ENCODE results near the gene ZC3H7A.
"Not testable (repeated sequence)": the region's sequence is repeated elsewhere in the genome, so short reads cannot be mapped to it uniquely, and the experiment has no call there.

The ZC3H7A gene, protein sequence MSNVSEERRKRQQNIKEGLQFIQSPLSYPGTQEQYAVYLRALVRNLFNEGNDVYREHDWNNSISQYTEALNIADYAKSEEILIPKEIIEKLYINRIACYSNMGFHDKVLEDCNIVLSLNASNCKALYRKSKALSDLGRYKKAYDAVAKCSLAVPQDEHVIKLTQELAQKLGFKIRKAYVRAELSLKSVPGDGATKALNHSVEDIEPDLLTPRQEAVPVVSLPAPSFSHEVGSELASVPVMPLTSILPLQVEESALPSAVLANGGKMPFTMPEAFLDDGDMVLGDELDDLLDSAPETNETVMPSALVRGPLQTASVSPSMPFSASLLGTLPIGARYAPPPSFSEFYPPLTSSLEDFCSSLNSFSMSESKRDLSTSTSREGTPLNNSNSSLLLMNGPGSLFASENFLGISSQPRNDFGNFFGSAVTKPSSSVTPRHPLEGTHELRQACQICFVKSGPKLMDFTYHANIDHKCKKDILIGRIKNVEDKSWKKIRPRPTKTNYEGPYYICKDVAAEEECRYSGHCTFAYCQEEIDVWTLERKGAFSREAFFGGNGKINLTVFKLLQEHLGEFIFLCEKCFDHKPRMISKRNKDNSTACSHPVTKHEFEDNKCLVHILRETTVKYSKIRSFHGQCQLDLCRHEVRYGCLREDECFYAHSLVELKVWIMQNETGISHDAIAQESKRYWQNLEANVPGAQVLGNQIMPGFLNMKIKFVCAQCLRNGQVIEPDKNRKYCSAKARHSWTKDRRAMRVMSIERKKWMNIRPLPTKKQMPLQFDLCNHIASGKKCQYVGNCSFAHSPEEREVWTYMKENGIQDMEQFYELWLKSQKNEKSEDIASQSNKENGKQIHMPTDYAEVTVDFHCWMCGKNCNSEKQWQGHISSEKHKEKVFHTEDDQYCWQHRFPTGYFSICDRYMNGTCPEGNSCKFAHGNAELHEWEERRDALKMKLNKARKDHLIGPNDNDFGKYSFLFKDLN

DNA sequence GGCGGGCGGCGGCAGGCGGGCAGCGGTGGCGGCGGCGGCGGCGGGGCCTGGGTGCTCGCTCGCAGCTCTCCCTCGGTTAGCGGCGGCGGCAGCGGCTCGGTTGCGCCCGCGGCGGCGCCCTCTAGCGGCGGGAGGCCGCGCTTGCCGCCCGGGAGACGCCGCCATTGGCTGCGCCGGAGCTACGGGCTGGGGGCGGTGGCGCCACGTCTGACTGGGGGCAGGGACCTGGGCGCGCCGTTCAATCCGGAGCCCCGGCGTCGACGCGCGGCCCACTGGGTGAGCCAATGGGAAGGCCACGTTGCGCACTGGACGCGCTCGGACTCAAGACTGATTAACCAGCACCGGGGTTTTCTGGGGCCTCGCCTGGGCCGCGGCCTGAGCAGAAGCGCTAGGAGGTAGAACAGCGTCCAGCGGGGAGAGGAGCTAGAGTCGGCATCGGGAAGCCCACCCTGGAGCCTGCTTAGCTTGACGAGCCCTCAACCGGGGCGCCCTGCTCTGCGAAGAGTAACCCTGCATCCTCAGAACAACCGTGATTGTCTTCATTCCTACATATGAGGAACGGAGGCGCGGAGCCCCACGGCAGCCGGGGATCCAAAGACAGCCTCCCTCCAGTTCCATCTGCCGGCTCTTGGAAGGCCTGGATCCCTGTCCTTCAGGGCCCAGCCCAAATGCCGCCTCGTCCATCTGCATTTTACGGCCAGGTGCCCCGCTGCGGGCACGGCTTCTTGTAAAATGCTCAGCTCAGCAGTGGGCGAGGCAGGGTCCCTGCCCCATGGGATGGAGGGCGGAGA lies at the start of gene ZC3H7A:
ZC3H7A (minus strand) TSS at position 93 of the 791 bp plus-strand sequence. CDS start 14,904 bp downstream, outside the sequence.
- ATAC-seq (replicated peaks): peak; percentile 96 to 98
- Mint-ChIP-seq H3K36me3 (peaks cover 30 to 33% of the 10 kb centered on the region in 2 donors), H3K9me3 (no peaks in the 10 kb centered on the region), H3K4me3 (peak within 1 kb of the TSS; percentile 89 to 93), H3K27me3 (no peaks in the 10 kb centered on the region), H3K27ac (peak within 1 kb of the TSS; percentile 96), H3K4me1 (peaks cover 52 to 77% of the 10 kb centered on the region in 2 donors)
- peak; percentile 94 for DNase-seq

DNA sequence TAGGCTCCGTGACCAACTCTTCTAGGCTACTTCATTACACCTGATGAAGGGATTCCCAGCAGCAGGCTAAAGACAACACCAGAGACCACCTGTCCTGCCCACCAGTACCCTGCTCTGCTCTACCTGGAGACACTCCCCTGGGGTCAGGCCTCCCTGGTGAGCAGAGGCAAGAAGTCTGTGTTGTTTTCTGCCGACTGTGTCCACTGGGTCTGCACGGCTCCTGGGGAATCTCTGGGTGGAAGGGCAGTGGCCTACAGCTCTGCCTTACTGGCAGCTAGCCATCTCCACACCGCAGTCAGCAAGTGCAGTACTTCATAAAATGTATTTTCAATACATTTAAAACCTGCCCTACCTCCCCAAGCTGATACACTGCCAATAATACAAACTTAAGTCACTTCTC lies 47.4 kb upstream of the ZC3H7A start:
- Mint-ChIP-seq H3K9me3 (no peaks in the 10 kb centered on the region), H3K36me3 (peaks cover 19 to 45% of the 10 kb centered on the region in 2 donors), H3K27ac (no peak overlapping the region), H3K4me1 (peaks cover 8 to 11% of the 10 kb centered on the region in 2 donors), H3K27me3 (no peaks in the 10 kb centered on the region), H3K4me3 (no peak overlapping the region)
- ATAC-seq (replicated peaks): no peak
- no peak for DNase-seq

DNA sequence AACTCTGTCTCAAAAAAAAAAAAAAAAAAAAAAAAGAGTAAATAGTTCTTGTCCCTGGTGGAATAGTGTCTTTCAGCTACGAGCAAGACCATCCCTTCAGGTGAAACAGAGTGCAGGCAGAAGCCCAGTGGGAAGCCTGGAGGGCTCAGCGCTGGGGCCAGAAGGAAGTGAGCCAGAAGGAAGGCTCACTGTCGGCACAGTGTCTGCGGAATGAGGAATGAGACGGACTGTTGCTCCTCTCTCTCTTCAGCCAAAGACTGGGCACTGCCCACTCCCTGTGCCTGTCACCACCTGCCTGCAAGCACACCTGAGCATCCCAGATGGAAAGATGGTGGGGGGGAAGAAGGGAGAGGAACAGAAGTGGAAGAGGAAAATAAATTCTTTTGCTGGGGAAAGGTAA lies 46.8 kb upstream of the ZC3H7A start:
- Mint-ChIP-seq H3K27ac (no peak overlapping the region), H3K4me1 (peaks cover 6 to 7% of the 10 kb centered on the region in 2 donors), H3K9me3 (no peaks in the 10 kb centered on the region), H3K36me3 (peaks cover 22 to 47% of the 10 kb centered on the region in 2 donors), H3K27me3 (no peaks in the 10 kb centered on the region), H3K4me3 (no peak overlapping the region)
- DNase-seq (no peak), ATAC-seq (replicated peaks) (no peak)

DNA sequence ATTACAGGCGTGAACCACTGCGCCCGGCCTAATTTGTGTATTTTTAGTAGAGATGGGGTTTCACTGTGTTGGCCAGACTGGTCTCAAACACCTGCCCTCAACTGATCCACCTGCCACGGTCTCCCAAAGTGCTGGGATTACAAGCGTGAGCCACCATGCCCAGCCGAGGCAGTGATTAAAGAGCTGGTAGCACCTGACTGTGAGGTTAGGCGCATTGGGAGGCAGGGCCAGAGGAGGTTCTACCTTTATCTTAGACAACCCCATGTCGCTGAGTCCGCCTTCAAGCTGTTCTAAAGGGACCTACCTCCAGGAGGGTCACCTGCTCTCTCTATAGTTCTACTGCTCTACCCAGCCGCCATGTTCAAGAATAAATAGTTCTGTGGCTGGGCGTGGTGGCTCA lies 46.1 kb upstream of the ZC3H7A start:
- peaks cover 22 to 43% of the 10 kb centered on the region in 2 donors for H3K36me3 Mint-ChIP-seq
- no peak for ATAC-seq (replicated peaks)
- no peak overlapping the region for H3K27ac Mint-ChIP-seq

DNA sequence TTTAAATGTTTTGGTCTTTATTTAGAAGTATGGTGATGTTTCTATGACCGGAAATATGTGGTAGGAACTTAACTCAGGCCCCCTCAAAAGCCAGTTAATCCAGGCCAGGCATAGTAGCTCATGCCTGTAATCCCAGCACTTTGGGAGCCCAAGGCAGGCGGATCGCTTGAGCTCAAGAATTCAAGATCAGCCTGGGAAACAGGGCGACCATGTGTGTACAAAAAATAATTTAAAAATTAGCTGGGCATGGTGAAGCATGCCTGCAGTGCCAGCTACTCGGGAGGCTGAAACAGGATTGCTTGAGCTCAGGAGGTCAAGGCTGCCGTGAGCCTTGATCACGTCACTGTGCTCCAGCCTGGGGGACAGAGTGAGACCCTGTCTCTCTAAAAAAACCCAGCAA lies 44.0 kb upstream of the ZC3H7A start:
- Mint-ChIP-seq H3K4me1 (peaks cover 3 to 4% of the 10 kb centered on the region in 2 donors), H3K27ac (no peak overlapping the region), H3K9me3 (no peaks in the 10 kb centered on the region), H3K36me3 (peaks cover 33 to 52% of the 10 kb centered on the region in 2 donors), H3K4me3 (no peak overlapping the region), H3K27me3 (no peaks in the 10 kb centered on the region)
- ATAC-seq (replicated peaks) (no peak), DNase-seq (no peak)

More for the DNA sequence above, 46.1 kb upstream of the ZC3H7A start:
- Mint-ChIP-seq H3K9me3 (no peaks in the 10 kb centered on the region), H3K4me3 (no peak overlapping the region), H3K4me1 (peaks cover under 1 to 2% of the 10 kb centered on the region in 2 donors), H3K27me3 (no peaks in the 10 kb centered on the region)
- DNase-seq: no peak

DNA sequence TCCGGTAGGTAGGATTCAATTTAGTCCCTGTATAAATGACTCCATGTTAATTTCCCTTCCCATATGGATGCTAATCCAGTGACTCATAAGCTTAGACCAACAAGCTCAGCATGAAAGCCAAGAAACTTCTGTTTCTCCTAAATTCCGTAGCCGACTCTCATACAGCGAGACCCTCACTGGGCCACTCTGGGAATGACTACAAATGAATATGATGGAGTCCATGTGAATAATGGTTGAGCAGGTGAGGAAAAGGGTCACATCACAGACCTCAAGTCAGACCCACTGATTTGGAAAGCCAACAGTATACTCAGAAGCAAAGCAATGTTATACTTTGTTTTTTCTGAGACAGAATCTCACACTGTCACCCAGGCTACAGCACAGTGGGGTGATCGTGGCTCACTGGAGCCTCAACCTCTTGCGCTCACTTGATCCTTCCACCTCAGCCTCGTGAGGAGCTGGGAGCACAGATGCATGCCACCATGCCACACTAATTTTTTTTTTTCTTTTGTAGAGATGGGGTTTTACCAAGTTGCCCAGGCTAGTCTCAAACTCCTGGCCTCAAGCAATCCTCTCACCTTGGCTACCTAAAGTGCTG lies 39.7 kb upstream of the ZC3H7A start:
- Mint-ChIP-seq H3K27ac (no peak overlapping the region), H3K9me3 (no peaks in the 10 kb centered on the region), H3K27me3 (no peaks in the 10 kb centered on the region), H3K4me3 (no peak overlapping the region), H3K36me3 (peaks cover 27 to 40% of the 10 kb centered on the region in 2 donors), H3K4me1 (peaks cover 3 to 6% of the 10 kb centered on the region in 2 donors)
- ATAC-seq (replicated peaks) (peak in 1 of 2 donors; percentile 33), DNase-seq (no peak)

DNA sequence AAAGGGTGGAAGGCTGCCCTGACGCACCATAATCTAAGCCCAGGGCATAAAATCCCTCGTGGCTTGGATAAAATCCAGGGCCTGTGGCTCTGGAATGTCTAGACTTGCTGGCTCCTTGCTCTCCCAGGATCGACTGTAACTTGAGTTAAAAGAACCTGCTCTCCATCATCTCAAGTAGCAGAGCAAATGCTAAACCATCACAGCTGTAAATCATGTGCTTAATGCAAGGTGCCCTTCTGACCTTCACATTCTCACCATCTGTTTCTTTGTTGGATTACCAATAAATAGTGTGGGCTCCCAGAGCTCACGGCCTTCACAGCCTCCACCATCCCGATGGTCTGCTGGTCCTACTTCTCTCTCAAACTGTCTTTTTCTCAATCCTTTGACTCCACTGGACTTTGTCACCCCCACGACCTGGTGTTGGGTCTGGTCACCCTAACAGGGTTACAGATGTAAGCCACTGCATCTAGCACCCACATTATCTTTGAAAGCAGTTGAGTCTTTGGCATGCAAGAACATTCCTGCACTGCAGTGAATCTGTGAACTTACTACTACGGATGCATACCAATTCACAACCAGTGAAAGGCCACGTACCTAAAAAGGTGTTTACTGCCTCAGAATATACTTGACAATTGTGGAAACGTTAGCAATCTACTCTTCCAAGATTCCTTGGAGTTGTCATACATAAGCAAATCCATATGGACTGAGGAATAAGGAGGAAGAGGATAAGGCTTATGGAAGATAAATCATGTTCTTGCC lies 39.0 kb upstream of the ZC3H7A start:
- DNase-seq: no peak
- no peaks in the 10 kb centered on the region for H3K9me3 Mint-ChIP-seq
- no peak overlapping the region for H3K4me3 Mint-ChIP-seq
- H3K4me1 Mint-ChIP-seq: peaks cover 3 to 6% of the 10 kb centered on the region in 2 donors
- no peak overlapping the region for H3K27ac Mint-ChIP-seq
- ATAC-seq (replicated peaks): no peak
- H3K27me3 Mint-ChIP-seq: no peaks in the 10 kb centered on the region
- H3K36me3 Mint-ChIP-seq: peaks cover 22 to 36% of the 10 kb centered on the region in 2 donors

DNA sequence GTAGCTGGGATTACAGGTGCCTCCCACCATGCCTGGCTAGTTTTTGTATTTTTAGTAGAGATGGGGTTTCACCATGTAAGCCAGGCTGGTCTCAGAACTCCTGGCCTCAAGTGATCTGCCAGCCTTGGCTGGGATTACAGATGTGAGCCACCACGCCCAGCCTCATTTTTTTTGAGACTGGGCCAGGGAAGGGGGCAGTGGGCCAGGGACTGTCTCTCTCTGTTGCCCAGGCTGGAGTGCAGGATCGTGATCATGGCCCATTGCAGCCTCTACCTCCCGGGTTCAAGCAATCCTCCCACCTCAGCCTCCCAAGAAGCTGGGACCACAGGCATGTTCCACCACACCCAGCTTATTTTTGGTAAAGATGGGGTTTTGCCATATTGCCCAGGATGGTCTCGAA lies 38.3 kb upstream of the ZC3H7A start:
- no peak overlapping the region for H3K4me3 Mint-ChIP-seq
- no peaks in the 10 kb centered on the region for H3K9me3 Mint-ChIP-seq
- DNase-seq: no peak
- no peak for ATAC-seq (replicated peaks)
- H3K4me1 Mint-ChIP-seq: peaks cover 3 to 6% of the 10 kb centered on the region in 2 donors
- H3K27me3 Mint-ChIP-seq: no peaks in the 10 kb centered on the region
- H3K27ac Mint-ChIP-seq: no peak overlapping the region
- H3K36me3 Mint-ChIP-seq: peaks cover 22 to 36% of the 10 kb centered on the region in 2 donors

DNA sequence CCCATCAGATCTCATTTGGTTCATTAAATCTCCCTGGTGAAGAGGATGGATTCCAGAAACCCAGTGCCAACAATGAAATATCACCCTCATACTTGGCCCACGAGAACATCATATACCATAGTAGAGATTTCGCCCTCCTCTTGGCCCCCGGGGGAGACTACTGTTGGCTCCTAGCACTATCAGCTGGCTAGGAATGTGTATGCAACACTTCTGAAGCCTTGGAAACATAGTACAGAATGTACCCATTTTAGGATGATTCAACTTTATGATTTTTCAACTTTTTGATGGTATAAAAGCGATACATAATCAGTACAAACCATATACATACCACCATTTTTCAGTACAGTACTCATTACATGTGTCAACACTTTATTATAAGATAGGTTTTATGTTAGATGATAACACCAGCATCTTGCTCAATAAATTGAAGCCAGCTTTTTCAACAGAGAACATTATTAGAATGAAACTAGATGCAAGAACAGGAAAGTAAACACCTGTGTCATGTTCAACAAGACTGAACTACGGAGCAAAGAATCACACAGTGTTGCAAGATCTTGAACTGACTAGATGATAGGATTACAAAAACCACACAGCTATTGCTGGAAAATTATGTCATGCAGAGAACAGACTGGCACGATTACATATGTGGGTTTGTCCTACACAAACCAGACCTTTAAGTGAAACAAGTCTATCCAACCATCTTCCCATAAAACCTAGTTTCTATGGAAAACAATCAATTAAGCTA lies 37.1 kb upstream of the ZC3H7A start:
- no peaks in the 10 kb centered on the region for H3K27me3 Mint-ChIP-seq
- ATAC-seq (replicated peaks) (no peak), DNase-seq (no peak)
- no peak overlapping the region for H3K4me3 Mint-ChIP-seq
- no peaks in the 10 kb centered on the region for H3K9me3 Mint-ChIP-seq
- peaks cover 17 to 24% of the 10 kb centered on the region in 2 donors for H3K36me3 Mint-ChIP-seq
- peak overlapping the region; percentile 5 for H3K27ac Mint-ChIP-seq
- peaks cover 2 to 6% of the 10 kb centered on the region in 2 donors for H3K4me1 Mint-ChIP-seq

DNA sequence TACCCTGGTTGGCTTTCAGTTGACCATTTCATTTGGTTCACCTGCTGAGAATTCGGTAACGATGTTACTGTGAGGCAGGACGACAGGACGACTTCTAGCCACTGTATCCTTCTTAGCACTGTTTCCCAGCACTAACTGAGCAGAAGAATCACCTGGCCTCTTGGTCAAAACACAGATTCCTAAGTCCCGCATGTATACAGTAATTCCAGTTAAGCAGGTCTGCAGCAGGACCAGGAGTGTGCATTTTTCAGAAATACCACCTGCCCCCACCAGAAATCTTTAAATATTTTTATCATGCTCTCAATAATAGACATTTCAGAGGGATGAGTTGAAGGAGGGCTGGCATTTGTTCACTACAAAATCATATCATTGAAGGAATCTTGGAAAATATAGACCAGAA lies 31.6 kb upstream of the ZC3H7A start:
- H3K4me1 Mint-ChIP-seq: no peaks in the 10 kb centered on the region
- ATAC-seq (replicated peaks) (no peak), DNase-seq (no peak)
- H3K27me3 Mint-ChIP-seq: no peaks in the 10 kb centered on the region
- H3K9me3 Mint-ChIP-seq: no peaks in the 10 kb centered on the region
- no peaks in the 10 kb centered on the region for H3K36me3 Mint-ChIP-seq
- H3K4me3 Mint-ChIP-seq: no peak overlapping the region
- no peak overlapping the region for H3K27ac Mint-ChIP-seq

DNA sequence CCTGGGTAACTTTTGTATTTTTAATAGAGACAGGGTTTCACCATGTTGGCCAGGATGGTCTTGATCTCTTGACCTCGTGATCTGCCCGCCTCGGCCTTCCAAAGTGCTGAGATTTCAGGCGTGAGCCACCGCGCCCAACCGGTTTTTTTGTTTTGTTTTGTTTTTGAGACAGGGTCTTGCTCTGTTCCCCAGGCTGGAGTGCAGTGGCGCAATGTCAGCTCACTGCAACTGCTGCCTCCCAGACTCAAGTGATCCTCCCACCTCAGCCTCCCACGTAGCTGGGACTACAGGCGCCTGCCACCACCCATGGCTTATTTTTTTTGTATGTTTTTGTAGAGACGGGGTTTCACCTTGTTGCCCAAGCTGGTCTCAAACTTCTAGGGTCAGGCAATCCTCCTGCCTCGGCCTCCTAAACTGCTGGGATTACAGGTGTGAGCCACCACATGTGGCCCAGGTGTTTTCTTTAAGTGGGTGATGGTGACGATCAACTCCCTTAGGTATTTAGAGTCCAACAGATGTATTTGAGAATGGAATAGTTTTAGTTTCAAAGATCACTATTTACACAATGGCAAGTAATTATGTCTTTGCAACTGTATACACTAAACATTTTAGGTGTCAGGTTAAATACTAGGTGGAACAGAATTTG lies 28.6 kb upstream of the ZC3H7A start:
- H3K4me1 Mint-ChIP-seq; DNase-seq; H3K27ac Mint-ChIP-seq; ATAC-seq (replicated peaks); H3K36me3 Mint-ChIP-seq; H3K27me3 Mint-ChIP-seq; H3K9me3 Mint-ChIP-seq; H3K4me3 Mint-ChIP-seq: not testable (repeated sequence)

DNA sequence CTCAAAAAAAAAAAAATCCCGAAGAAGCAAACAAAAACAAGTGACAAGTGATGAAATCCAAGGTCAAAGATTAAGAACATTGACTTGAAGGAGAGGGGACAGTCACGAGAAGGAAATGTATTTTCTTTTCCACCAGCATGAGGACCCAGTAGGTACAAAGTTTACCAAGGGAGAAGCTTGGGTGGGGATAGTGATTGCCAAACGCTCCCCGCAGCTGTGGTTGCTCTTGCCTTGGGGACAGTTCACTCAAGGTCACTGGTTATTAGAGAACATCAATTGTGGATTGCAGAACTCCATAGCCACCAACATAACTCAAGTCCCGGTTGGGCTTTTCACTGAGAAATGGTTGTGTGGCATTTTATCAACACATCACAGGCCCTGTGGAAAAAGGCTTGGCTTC lies 27.3 kb upstream of the ZC3H7A start:
- Mint-ChIP-seq H3K4me1 (no peaks in the 10 kb centered on the region), H3K9me3 (no peaks in the 10 kb centered on the region), H3K4me3 (no peak overlapping the region), H3K27ac (no peak overlapping the region), H3K27me3 (no peaks in the 10 kb centered on the region), H3K36me3 (no peaks in the 10 kb centered on the region)
- DNase-seq: no peak
- no peak for ATAC-seq (replicated peaks)

Measured in stimulated activated naive B cell treated with anti-CD40 and anti-IgM and Interleukin-4, amounts not matched to agents 10 μg/mL and 1 μg/mL and 100 μg/mL, for 72 hours (primary cell).